Measurements from ENCODE around the gene CDH2. TPM values are rescaled to one million over a fixed set of nuclear protein-coding genes. Genes with fewer than 3 reads are reported as not detected.

CDH2 gene
- total and polyA plus RNA-seq, 4 donors, result 14.2 to 49.5 (median 26.4) TPM

GRCh38 chr18:28062443-28062842 lies 114.5 kb downstream of the CDH2 start:
- H3K4me1 ChIP-seq (ENCODE audit: control insufficient read depth in 4 of 4, insufficient read depth in 4 of 4, low read length in 3 of 4), result no peaks in the 10 kb centered on the region
- H3K36me3 ChIP-seq (ENCODE audit: control insufficient read depth in 4 of 4, insufficient read depth in 3 of 4, low read depth in 1 of 4, low read length in 3 of 4), result no peaks in the 10 kb centered on the region
- no peak overlapping the region for H3K9ac ChIP-seq (ENCODE audit: low read depth in 1 of 2, low read length in 2 of 2)
- H3K9me3 ChIP-seq (ENCODE audit: control insufficient read depth in 4 of 4, low read length in 3 of 4), result no peaks in the 10 kb centered on the region
- no peak for DNase-seq (ENCODE audit: low spot score)
- H3K27me3 ChIP-seq (ENCODE audit: control insufficient read depth in 4 of 4, insufficient read depth in 4 of 4, low read length in 3 of 4), result no peaks in the 10 kb centered on the region
- TF ChIP-seq ZBTB33 (IDR thresholded peaks at IDR 0.05), result no peak
- TF ChIP-seq MAX (IDR thresholded peaks at IDR 0.05), result no peak
- TF ChIP-seq FOXA1 (IDR thresholded peaks at IDR 0.05), result no peak
- TF ChIP-seq EGR1 (IDR thresholded peaks at IDR 0.05; ENCODE audit: low read depth in 2 of 2), result no peak
- TF ChIP-seq ATF3 (IDR thresholded peaks at IDR 0.05), result no peak
- no peak for TF ChIP-seq YY1 (IDR thresholded peaks at IDR 0.05)
- no peak for TF ChIP-seq GABPA (IDR thresholded peaks at IDR 0.05 in 1 of 2, conservative IDR thresholded peaks at IDR 0.05 in 1 of 2)
- no peak for TF ChIP-seq TAF1 (conservative IDR thresholded peaks at IDR 0.05)
- no peak for TF ChIP-seq SP1 (IDR thresholded peaks at IDR 0.05)
- no peak for TF ChIP-seq REST (IDR thresholded peaks at IDR 0.05)
- H3K4me3 ChIP-seq (ENCODE audit: low read depth in 1 of 3, low read length in 3 of 3), result no peak overlapping the region
- WGBS, result 88% methylated on average over 4 of the region's 4 CpGs
- H3K27ac ChIP-seq (ENCODE audit: low read depth in 1 of 2, low read length in 2 of 2), result no peak overlapping the region

GRCh38 chr18:28059861-28060260 lies 117.1 kb downstream of the CDH2 start:
- H3K27ac ChIP-seq (ENCODE audit: low read depth in 1 of 2, low read length in 2 of 2), result no peak overlapping the region
- no peaks in the 10 kb centered on the region for H3K4me1 ChIP-seq (ENCODE audit: control insufficient read depth in 4 of 4, insufficient read depth in 4 of 4, low read length in 3 of 4)
- no peaks in the 10 kb centered on the region for H3K27me3 ChIP-seq (ENCODE audit: control insufficient read depth in 4 of 4, insufficient read depth in 4 of 4, low read length in 3 of 4)
- TF ChIP-seq RXRA (IDR thresholded peaks at IDR 0.05) (no peak), ATF3 (IDR thresholded peaks at IDR 0.05) (no peak), FOXA2 (IDR thresholded peaks at IDR 0.05) (no peak), REST (IDR thresholded peaks at IDR 0.05) (no peak), ZBTB33 (IDR thresholded peaks at IDR 0.05) (no peak), HNF4G (IDR thresholded peaks at IDR 0.05) (no peak), CTCF (IDR thresholded peaks at IDR 0.05; ENCODE audit: low read depth, low read length, missing input control) (no peak), TAF1 (conservative IDR thresholded peaks at IDR 0.05) (no peak), EGR1 (IDR thresholded peaks at IDR 0.05; ENCODE audit: low read depth in 2 of 2) (no peak)
- H3K9me3 ChIP-seq (ENCODE audit: control insufficient read depth in 4 of 4, low read length in 3 of 4), result no peaks in the 10 kb centered on the region
- H3K9ac ChIP-seq (ENCODE audit: low read depth in 1 of 2, low read length in 2 of 2), result no peak overlapping the region
- 95% methylated on average over 3 of the region's 3 CpGs for WGBS
- H3K36me3 ChIP-seq (ENCODE audit: control insufficient read depth in 4 of 4, insufficient read depth in 3 of 4, low read depth in 1 of 4, low read length in 3 of 4), result no peaks in the 10 kb centered on the region
- DNase-seq (ENCODE audit: low spot score), result no peak
- H3K4me3 ChIP-seq (ENCODE audit: low read depth in 1 of 3, low read length in 3 of 3), result no peak overlapping the region
